HCT116 (cell line): ENCODE data around the gene VPS41. TPM values are rescaled to one million over a fixed set of nuclear protein-coding genes. Genes with fewer than 3 reads are reported as not detected.

Experiments
- ATAC-seq: fragments of 200-7000 bp; cut with Tn5 transposase; 2 replicates; pipeline ENCODE4 v1.9.1; 2020; ENCODE audit warnings: mild to moderate bottlenecking, moderate library complexity
- BruUV-seq: library from RNA; stranded (reverse); fragments of 400-500 nt; replicated peaks from 2 replicates; lab custom pipeline; 2021; lab: Mats Ljungman, UMichigan
- CTCF ChIA-PET: fragments of 300-600 bp; sonication (Branson Sonifier 250); formaldehyde crosslinking; loops from one replicate; lab custom pipeline; 2021; ENCODE audit warnings: antibody characterized with exemption; lab: Charles Lee
- POLR2A ChIA-PET: fragments of 300-600, 350-600 bp; sonication (Branson Sonifier 250); formaldehyde crosslinking; loops from one replicate; lab custom pipeline; 2021; ENCODE audit warnings: antibody characterized with exemption; lab: Charles Lee
- RAD21 ChIA-PET, 2 experiments: fragments of 300-600 bp; sonication (Branson Sonifier 250); formaldehyde crosslinking; loops; one replicate each; lab custom pipeline; 2023; ENCODE audit warnings: low total read pairs in 2 of 2; ENCODE audit not compliant: uncharacterized antibody in 2 of 2, unreplicated experiment in 2 of 2, low non-redundant PET in 1 of 2; lab: Charles Lee
- DNase-seq: peaks from one replicate; pipeline ENCODE4 v3.0.0-alpha.2; 2010; ENCODE audit warnings: low read depth, low spot score
- H2AFZ ChIP-seq: fragments of 200-600 bp; shearing (Covaris generic), sonication (generic); 2 replicates; pipeline ENCODE4 v1.6.1; 2017; ENCODE audit warnings: low read depth, mixed run types, mixed read lengths, antibody characterized with exemption, low read length; ENCODE audit not compliant: poor library complexity, severe bottlenecking
- H3K27ac ChIP-seq: 2 replicates; pipeline ENCODE4 v1.5.1; 2012; ENCODE audit warnings: low read depth, low read length
- H3K27me3 ChIP-seq: fragments of 200-600 bp; sonication (generic); 2 replicates; pipeline ENCODE4 v1.6.1; 2016; ENCODE audit warnings: mixed run types, low read length, mixed read lengths; ENCODE audit not compliant: insufficient read depth
- H3K36me3 ChIP-seq, 2 experiments: fragments of 200-500 bp in 1 of 2; fragments of 200-600 bp in 1 of 2; sonication (Bioruptor generic) in 1 of 2; sonication (generic) in 1 of 2; 2 replicates each; pipeline versions ENCODE4 v1.5.1 to v1.6.1; 2014 to 2016; ENCODE audit warnings: low read length in 2 of 2, inconsistent platforms in 1 of 2, mixed read lengths in 1 of 2, mixed run types in 1 of 2; ENCODE audit not compliant: insufficient read depth in 2 of 2, control insufficient read depth in 1 of 2
- H3K4me1 ChIP-seq, 2 experiments: fragments of 200-600 bp in 1 of 2; sonication (generic) in 1 of 2; 2 replicates each; pipeline versions ENCODE4 v1.5.1 to v1.6.1; 2012 to 2017; ENCODE audit warnings: low read length in 2 of 2, inconsistent platforms in 1 of 2, mild to moderate bottlenecking in 1 of 2, mixed read lengths in 1 of 2, mixed run types in 1 of 2, moderate library complexity in 1 of 2; ENCODE audit not compliant: insufficient read depth in 2 of 2, control insufficient read depth in 1 of 2
- H3K4me2 ChIP-seq: fragments of 200-600 bp; sonication (generic); 2 replicates; pipeline ENCODE4 v1.6.1; 2017; ENCODE audit warnings: mixed run types, low read length, mixed read lengths
- H3K4me3 ChIP-seq, 2 experiments: fragments of 200-600 bp in 1 of 2; sonication (generic) in 1 of 2; replicated peaks in 1 of 2; 2 replicates each; pipeline ENCODE4 v1.5.1; 2011 to 2016; ENCODE audit warnings: low read length in 2 of 2, control low read depth in 1 of 2, low read depth in 1 of 2, mild to moderate bottlenecking in 1 of 2, mixed read lengths in 1 of 2, mixed run types in 1 of 2
- H3K79me2 ChIP-seq: fragments of 200-600 bp; sonication (generic); 2 replicates; pipeline ENCODE4 v1.6.1; 2017; ENCODE audit warnings: mild to moderate bottlenecking, mixed run types, low read length, moderate library complexity, mixed read lengths; ENCODE audit not compliant: insufficient read depth
- H3K9ac ChIP-seq: fragments of 200-600 bp; sonication (generic); 2 replicates; pipeline ENCODE4 v1.6.1; 2016; ENCODE audit warnings: low read length, mixed read lengths
- H3K9me2 ChIP-seq: fragments of 200-600 bp; sonication (generic), shearing (Covaris generic); 2 replicates; pipeline ENCODE4 v1.6.1; 2017; ENCODE audit warnings: mixed run types, mild to moderate bottlenecking, moderate library complexity; ENCODE audit not compliant: insufficient read depth
- H3K9me3 ChIP-seq, 2 experiments: fragments of 200-500 bp in 1 of 2; fragments of 200-600 bp in 1 of 2; sonication (Bioruptor generic) in 1 of 2; sonication (generic) in 1 of 2; 2 replicates each; pipeline ENCODE4 v1.6.1; 2014 to 2017; ENCODE audit warnings: low read length in 2 of 2, mixed read lengths in 2 of 2, inconsistent platforms in 1 of 2, low read depth in 1 of 2, mild to moderate bottlenecking in 1 of 2, mixed run types in 1 of 2, moderate library complexity in 1 of 2; ENCODE audit not compliant: control insufficient read depth in 1 of 2, insufficient read depth in 1 of 2
- H4K20me1 ChIP-seq: fragments of 200-600 bp; sonication (generic), shearing (Covaris generic); 2 replicates; pipeline ENCODE4 v1.6.1; 2017; ENCODE audit warnings: mixed run types, mild to moderate bottlenecking, moderate library complexity; ENCODE audit not compliant: insufficient read depth
- CBX3 ChIP-seq: IDR thresholded peaks from 2 replicates; pipeline ENCODE4 v1.6.1; 2012; ENCODE audit warnings: low read depth
- CEBPB ChIP-seq: IDR thresholded peaks from 2 replicates; pipeline ENCODE4 v1.6.1; 2012; ENCODE audit warnings: low read depth
- ELF1 ChIP-seq: IDR thresholded peaks from 2 replicates; pipeline ENCODE4 v1.6.1; 2012; ENCODE audit warnings: low read depth, borderline replicate concordance
- EZH2phosphoT487 ChIP-seq: fragments of 200-600 bp; IDR thresholded peaks from 2 replicates; pipeline ENCODE4 v1.6.1; 2018; ENCODE audit warnings: antibody characterized with exemption, borderline replicate concordance
- FOSL1 ChIP-seq: IDR thresholded peaks from 2 replicates; pipeline ENCODE4 v1.6.1; 2012; ENCODE audit warnings: low read depth
- JUND ChIP-seq: IDR thresholded peaks from 2 replicates; pipeline ENCODE4 v1.6.1; 2012
- MAX ChIP-seq: IDR thresholded peaks from 2 replicates; pipeline ENCODE4 v1.6.1; 2012
- POLR2AphosphoS5 ChIP-seq: IDR thresholded peaks from 2 replicates; pipeline ENCODE4 v1.6.1; 2011; ENCODE audit warnings: mild to moderate bottlenecking, low read depth, low read length, moderate library complexity
- RAD21 ChIP-seq: IDR thresholded peaks from 2 replicates; pipeline ENCODE4 v1.6.1; 2012; ENCODE audit warnings: low read depth, mild to moderate bottlenecking
- SP1 ChIP-seq: IDR thresholded peaks from 2 replicates; pipeline ENCODE4 v1.6.1; 2012; ENCODE audit warnings: low read depth
- TCF7L2 ChIP-seq: IDR thresholded peaks from 2 replicates; pipeline ENCODE4 v1.7.0; 2011; ENCODE audit warnings: borderline replicate concordance, inconsistent platforms; ENCODE audit not compliant: insufficient read depth, insufficient read length; ENCODE audit errors: extremely low read depth
- YY1 ChIP-seq: IDR thresholded peaks from 2 replicates; pipeline ENCODE4 v1.6.1; 2011; ENCODE audit warnings: low read length, low read depth, moderate library complexity, mild to moderate bottlenecking; ENCODE audit not compliant: insufficient replicate concordance; ENCODE audit errors: extremely low read depth
- ZBTB33 ChIP-seq: IDR thresholded peaks from 2 replicates; pipeline ENCODE4 v1.6.1; 2011; ENCODE audit warnings: mild to moderate bottlenecking, low read length, moderate library complexity; ENCODE audit not compliant: insufficient replicate concordance; ENCODE audit errors: extremely low read depth
- ZFX ChIP-seq: fragments of 450-650 bp; IDR thresholded peaks from 2 replicates; pipeline ENCODE4 v1.6.1; 2017
- ZNF274 ChIP-seq: fragments of 200-500 bp; sonication (Bioruptor generic); IDR thresholded peaks from 2 replicates; pipeline ENCODE4 v1.6.1; 2014; ENCODE audit warnings: mild to moderate bottlenecking, low read depth, low read length, inconsistent platforms
- intact Hi-C: fragments of 100-400 bp; cut with micrococcal nuclease; formaldehyde crosslinking; loops from 2 replicates; pipeline ENCODE4 v1.10.0; 2022
- total RNA-seq: library from RNA; stranded (reverse); gene quantifications from one replicate; pipeline ENCODE4 v1.2.1, GENCODE V29; 2021; ENCODE audit not compliant: unreplicated experiment
- TF ChIP-seq, protein P1 (sequence below), 3 experiments: fragments of 200-600 bp in 1 of 3; sonication (generic) in 1 of 3; IDR thresholded peaks in 2 of 3; conservative IDR thresholded peaks in 1 of 3; 2 replicates each; pipeline ENCODE4 v1.5.1; 2012 to 2017; ENCODE audit warnings: low read depth in 2 of 3, low read length in 2 of 3, antibody characterized with exemption in 1 of 3, borderline replicate concordance in 1 of 3, control low read depth in 1 of 3, mild to moderate bottlenecking in 1 of 3, mixed read lengths in 1 of 3, mixed run types in 1 of 3, moderate library complexity in 1 of 3; ENCODE audit not compliant: insufficient read depth in 1 of 3
- TF ChIP-seq, protein P2 (sequence below): IDR thresholded peaks from 2 replicates; pipeline ENCODE4 v1.6.1; 2012
- TF ChIP-seq, protein P3 (sequence below): IDR thresholded peaks from 2 replicates; pipeline ENCODE4 v1.6.1; 2012; ENCODE audit warnings: low read depth

Gene VPS41
- total RNA-seq, 1 experiment from 2014 or later: 72.2 TPM

GRCh38 chr7:38834357-38834756 lies 74.6 kb downstream of the VPS41 start:
- no peak overlapping the region for H3K4me2 ChIP-seq
- DNase-seq (no peak), ATAC-seq (no peak)
- H4K20me1 ChIP-seq: no peaks in the 10 kb centered on the region
- H3K4me1 ChIP-seq: no peaks in the 10 kb centered on the region
- H3K27me3 ChIP-seq: no peaks in the 10 kb centered on the region
- no peaks in the 10 kb centered on the region for H3K79me2 ChIP-seq
- H3K9ac ChIP-seq: no peak overlapping the region
- ChIA-PET POLR2A (no interaction called here), CTCF (no interaction called here), RAD21 (no interaction called here)
- H2AFZ ChIP-seq: no peak overlapping the region
- TF ChIP-seq, protein P1, sequence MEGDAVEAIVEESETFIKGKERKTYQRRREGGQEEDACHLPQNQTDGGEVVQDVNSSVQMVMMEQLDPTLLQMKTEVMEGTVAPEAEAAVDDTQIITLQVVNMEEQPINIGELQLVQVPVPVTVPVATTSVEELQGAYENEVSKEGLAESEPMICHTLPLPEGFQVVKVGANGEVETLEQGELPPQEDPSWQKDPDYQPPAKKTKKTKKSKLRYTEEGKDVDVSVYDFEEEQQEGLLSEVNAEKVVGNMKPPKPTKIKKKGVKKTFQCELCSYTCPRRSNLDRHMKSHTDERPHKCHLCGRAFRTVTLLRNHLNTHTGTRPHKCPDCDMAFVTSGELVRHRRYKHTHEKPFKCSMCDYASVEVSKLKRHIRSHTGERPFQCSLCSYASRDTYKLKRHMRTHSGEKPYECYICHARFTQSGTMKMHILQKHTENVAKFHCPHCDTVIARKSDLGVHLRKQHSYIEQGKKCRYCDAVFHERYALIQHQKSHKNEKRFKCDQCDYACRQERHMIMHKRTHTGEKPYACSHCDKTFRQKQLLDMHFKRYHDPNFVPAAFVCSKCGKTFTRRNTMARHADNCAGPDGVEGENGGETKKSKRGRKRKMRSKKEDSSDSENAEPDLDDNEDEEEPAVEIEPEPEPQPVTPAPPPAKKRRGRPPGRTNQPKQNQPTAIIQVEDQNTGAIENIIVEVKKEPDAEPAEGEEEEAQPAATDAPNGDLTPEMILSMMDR (IDR thresholded peaks at IDR 0.05 in 2 of 3, conservative IDR thresholded peaks at IDR 0.05 in 1 of 3; ENCODE audit: borderline replicate concordance in 1 of 3, insufficient read depth in 1 of 3, low read depth in 2 of 3, low read length in 2 of 3): no peak
- TF ChIP-seq ZFX: no peak
- no peak for TF ChIP-seq ELF1
- TF ChIP-seq ZBTB33: no peak
- TF ChIP-seq ZNF274: no peak
- no peak for TF ChIP-seq YY1
- no peak for TF ChIP-seq CEBPB
- TF ChIP-seq CBX3: no peak
- no peak for TF ChIP-seq SP1
- no peak for TF ChIP-seq TCF7L2
- no peak for TF ChIP-seq EZH2phosphoT487
- TF ChIP-seq, protein P2, sequence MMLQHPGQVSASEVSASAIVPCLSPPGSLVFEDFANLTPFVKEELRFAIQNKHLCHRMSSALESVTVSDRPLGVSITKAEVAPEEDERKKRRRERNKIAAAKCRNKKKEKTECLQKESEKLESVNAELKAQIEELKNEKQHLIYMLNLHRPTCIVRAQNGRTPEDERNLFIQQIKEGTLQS: no peak
- no peak for TF ChIP-seq RAD21
- no peak for TF ChIP-seq JUND
- no peak for TF ChIP-seq POLR2AphosphoS5
- no peak for TF ChIP-seq MAX
- TF ChIP-seq, protein P3, sequence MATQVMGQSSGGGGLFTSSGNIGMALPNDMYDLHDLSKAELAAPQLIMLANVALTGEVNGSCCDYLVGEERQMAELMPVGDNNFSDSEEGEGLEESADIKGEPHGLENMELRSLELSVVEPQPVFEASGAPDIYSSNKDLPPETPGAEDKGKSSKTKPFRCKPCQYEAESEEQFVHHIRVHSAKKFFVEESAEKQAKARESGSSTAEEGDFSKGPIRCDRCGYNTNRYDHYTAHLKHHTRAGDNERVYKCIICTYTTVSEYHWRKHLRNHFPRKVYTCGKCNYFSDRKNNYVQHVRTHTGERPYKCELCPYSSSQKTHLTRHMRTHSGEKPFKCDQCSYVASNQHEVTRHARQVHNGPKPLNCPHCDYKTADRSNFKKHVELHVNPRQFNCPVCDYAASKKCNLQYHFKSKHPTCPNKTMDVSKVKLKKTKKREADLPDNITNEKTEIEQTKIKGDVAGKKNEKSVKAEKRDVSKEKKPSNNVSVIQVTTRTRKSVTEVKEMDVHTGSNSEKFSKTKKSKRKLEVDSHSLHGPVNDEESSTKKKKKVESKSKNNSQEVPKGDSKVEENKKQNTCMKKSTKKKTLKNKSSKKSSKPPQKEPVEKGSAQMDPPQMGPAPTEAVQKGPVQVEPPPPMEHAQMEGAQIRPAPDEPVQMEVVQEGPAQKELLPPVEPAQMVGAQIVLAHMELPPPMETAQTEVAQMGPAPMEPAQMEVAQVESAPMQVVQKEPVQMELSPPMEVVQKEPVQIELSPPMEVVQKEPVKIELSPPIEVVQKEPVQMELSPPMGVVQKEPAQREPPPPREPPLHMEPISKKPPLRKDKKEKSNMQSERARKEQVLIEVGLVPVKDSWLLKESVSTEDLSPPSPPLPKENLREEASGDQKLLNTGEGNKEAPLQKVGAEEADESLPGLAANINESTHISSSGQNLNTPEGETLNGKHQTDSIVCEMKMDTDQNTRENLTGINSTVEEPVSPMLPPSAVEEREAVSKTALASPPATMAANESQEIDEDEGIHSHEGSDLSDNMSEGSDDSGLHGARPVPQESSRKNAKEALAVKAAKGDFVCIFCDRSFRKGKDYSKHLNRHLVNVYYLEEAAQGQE: no peak
- TF ChIP-seq FOSL1: no peak
- intact Hi-C loops: no loop called here
- no peaks in the 10 kb centered on the region for H3K36me3 ChIP-seq
- no peaks in the 10 kb centered on the region for H3K9me2 ChIP-seq
- no peak overlapping the region for H3K27ac ChIP-seq
- no TSS peak for BruUV-seq
- no peaks in the 10 kb centered on the region for H3K9me3 ChIP-seq
- H3K4me3 ChIP-seq: no peak overlapping the region
